Erythroblast (primary cell): ENCODE data around the gene SLC5A8.

ENCODE experiments used
- GATA1 ChIP-seq: IDR thresholded peaks from 2 replicates; pipeline ENCODE4 v1.6.1; 2011; ENCODE audit warnings: low read depth, mild to moderate bottlenecking, control low read depth, low read length, moderate library complexity
- POLR2A ChIP-seq: IDR thresholded peaks from 2 replicates; pipeline ENCODE4 v1.6.1; 2011; ENCODE audit warnings: mild to moderate bottlenecking, low read length

GRCh38 chr12:101168001-101168400 is 42.0 kb downstream of the SLC5A8 start:
- TF ChIP-seq POLR2A (no peak), GATA1 (no peak)
